ENCODE results near the gene YWHAH. TPM values are rescaled to one million over a fixed set of nuclear protein-coding genes. Genes with fewer than 3 reads are reported as not detected.

YWHAH gene
- 100 to 1,000 TPM in 1 of 4 donors, 10 to 100 TPM in 3; 64.2 to 139 (median 77.9) TPM for total RNA-seq

DNA sequence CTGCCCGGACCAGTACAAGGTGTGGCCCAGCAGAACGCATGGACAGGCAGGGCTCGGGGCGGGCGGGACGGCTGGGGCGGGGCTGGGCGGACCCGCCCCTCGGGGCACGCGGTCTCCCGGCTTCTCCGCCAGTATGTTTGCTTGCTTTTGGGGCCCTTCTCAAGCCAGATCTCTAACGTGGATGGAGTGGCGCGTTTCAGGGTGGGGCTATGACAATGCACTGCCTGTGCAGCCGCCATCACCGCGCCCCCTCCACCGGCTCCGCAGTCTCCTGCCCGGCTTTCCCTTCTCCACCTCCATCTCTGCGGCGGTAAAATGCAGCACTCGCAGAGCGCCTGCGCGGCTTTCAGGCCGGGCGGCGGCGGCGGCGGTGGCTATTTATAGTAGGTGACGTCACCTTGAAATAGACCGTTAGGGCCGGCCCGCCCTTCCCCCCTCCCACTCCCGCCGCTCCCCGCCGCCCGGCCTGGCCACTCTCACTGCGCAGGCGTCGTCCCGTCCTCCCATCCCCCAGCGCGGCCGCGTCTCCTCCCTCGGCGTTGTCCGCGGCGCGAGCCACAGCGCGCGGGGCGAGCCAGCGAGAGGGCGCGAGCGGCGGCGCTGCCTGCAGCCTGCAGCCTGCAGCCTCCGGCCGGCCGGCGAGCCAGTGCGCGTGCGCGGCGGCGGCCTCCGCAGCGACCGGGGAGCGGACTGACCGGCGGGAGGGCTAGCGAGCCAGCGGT lies at the start of gene YWHAH:
YWHAH (plus strand) TSS at position 558 of the 722 bp plus-strand sequence. CDS start 199 bp downstream, outside the sequence.
- TF ChIP-seq, protein P1, sequence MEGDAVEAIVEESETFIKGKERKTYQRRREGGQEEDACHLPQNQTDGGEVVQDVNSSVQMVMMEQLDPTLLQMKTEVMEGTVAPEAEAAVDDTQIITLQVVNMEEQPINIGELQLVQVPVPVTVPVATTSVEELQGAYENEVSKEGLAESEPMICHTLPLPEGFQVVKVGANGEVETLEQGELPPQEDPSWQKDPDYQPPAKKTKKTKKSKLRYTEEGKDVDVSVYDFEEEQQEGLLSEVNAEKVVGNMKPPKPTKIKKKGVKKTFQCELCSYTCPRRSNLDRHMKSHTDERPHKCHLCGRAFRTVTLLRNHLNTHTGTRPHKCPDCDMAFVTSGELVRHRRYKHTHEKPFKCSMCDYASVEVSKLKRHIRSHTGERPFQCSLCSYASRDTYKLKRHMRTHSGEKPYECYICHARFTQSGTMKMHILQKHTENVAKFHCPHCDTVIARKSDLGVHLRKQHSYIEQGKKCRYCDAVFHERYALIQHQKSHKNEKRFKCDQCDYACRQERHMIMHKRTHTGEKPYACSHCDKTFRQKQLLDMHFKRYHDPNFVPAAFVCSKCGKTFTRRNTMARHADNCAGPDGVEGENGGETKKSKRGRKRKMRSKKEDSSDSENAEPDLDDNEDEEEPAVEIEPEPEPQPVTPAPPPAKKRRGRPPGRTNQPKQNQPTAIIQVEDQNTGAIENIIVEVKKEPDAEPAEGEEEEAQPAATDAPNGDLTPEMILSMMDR (IDR thresholded peaks at IDR 0.05): no peak
- DNase-seq (ENCODE audit: low spot score) (peak; percentile 83), ATAC-seq (ENCODE audit: low FRiP score) (peak; percentile 88)

- ATAC-seq (ENCODE audit: low FRiP score): no peak
- DNase-seq (ENCODE audit: low spot score): no peak
- TF ChIP-seq, protein P1 (IDR thresholded peaks at IDR 0.05): no peak
These were observed 48.8 kb upstream of the YWHAH start for GRCh38 chr22:31895411-31896123.

- ATAC-seq (ENCODE audit: low FRiP score) (no peak), DNase-seq (ENCODE audit: low spot score) (no peak)
- TF ChIP-seq, protein P1 (IDR thresholded peaks at IDR 0.05): no peak
These were observed 47.9 kb upstream of the YWHAH start for GRCh38 chr22:31896472-31896871.

- TF ChIP-seq, protein P1 (IDR thresholded peaks at IDR 0.05): no peak
- DNase-seq (ENCODE audit: low spot score) (no peak), ATAC-seq (ENCODE audit: low FRiP score) (no peak)
These were observed 46.2 kb upstream of the YWHAH start for GRCh38 chr22:31897842-31898805.

DNA sequence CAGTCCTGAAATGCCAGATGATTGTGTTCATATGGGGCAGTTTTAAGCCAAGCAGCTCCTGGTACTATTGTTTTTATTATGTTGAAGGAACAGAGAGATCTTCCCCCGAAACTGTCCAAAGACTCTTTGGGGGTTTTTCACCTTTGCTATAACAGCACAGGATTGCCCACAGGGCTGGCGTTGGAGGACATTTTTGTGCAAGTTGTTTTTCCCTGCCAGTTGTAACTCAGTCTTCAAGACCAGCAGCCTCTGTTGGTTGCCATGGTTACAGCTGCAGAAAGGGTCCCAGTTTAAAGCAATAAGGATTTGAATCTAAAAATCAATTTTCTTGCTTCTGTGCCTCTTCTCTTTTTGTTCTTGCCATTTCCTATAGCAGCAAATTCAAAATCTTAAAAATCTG lies 45.4 kb upstream of the YWHAH start:
- TF ChIP-seq, protein P1 (IDR thresholded peaks at IDR 0.05): no peak
- no peak for DNase-seq (ENCODE audit: low spot score)
- no peak for ATAC-seq (ENCODE audit: low FRiP score)

GRCh38 chr22:31899669-31900068 lies 44.7 kb upstream of the YWHAH start:
- DNase-seq (ENCODE audit: low spot score) (no peak), ATAC-seq (ENCODE audit: low FRiP score) (no peak)
- TF ChIP-seq, protein P1 (IDR thresholded peaks at IDR 0.05): no peak

Data from omental fat pad (tissue), 4 donors.